Cardiac septum (tissue), 1 donor: ENCODE results near the gene CNOT2. TPM values are rescaled to one million over a fixed set of nuclear protein-coding genes. Genes with fewer than 3 reads are reported as not detected.
A peak's percentile ranks its signal among the peaks of the same experiment; 100 is the strongest.

Source experiments
- DNase-seq: peaks from one replicate; pipeline ENCODE4 v3.0.0-alpha.2; 2020; ENCODE audit warnings: low spot score
- intact Hi-C: fragments of 100-400 bp; cut with DNase I; formaldehyde crosslinking; loops from one replicate; pipeline ENCODE4 v1.14.0; 2022
- long read RNA-seq: library from polyadenylated mRNA; unstranded; transcript quantifications from one replicate; pipeline ENCODE4 v2.0.0, GENCODE V29; 2021
- total RNA-seq: library from RNA; stranded (reverse); fragmentation: NEBNext Ultra II Directional; extraction: Animal tissue kit (Norgen Biotek cat#: 25700); gene quantifications from one replicate; pipeline ENCODE4 v1.2.1, GENCODE V29; 2021
- donor health status: DM: no; HTN: no; CAD: no.

The CNOT2 gene
- 44.0 TPM for total RNA-seq
- long read RNA-seq, transcript CNOT2-201 (16 exons, 3,282 nt) = major isoform, 49 of 80 reads
- long read RNA-seq, partial matches to known transcripts = 9 of 80 reads
- long read RNA-seq, other reads (novel, unspliced or antisense) = 20 of 80 reads

DNA sequence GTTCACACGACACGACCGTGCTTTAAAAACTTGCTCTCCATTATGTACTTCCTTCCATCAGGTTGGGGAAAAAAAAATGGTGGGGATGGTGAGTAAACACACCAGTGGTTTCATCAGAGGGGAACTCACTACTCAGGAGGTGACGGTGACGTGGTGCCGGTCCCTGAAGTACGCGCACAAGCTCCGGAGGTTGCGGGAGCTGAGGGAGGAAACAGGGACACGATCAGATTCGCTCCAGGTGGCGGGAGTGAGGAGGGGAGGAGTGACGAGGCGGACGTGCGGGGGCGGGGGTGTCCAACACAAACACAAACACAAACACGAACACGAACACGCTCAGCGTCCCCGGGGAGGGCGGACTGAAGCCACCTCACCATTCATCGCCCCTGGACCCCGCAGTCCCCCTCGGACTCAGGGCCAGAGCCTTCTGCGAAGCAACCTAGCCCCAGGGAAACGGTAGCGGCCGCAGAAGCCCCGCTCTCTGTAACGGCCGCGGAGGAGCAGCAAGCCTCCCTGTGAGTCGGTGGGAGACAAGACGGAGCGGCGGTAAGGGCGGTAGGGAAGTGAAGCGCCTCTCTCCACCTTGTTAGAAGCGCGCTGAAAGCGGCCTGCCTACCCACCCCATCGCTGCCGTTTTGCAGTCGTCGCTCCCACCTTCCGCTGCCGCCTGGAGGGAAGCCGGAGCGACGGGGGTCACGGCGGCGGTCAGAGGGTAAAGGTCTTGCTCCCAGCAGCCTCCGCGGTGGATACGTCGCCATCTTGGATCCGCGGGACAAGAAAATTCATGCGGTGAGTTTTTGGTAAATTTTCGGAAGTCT is at the start of gene CNOT2:
CNOT2 (plus strand) TSS at position 739 of the 815 bp plus-strand sequence. CDS start 34,794 bp downstream, outside the sequence.
- intact Hi-C loops = loop anchor here (5.0 to 10.0 kb wide), 3 partner anchors 124 to 338 kb away; partner anchors contain the start of gene KCNMB4
- DNase-seq = peak; percentile 93

DNA sequence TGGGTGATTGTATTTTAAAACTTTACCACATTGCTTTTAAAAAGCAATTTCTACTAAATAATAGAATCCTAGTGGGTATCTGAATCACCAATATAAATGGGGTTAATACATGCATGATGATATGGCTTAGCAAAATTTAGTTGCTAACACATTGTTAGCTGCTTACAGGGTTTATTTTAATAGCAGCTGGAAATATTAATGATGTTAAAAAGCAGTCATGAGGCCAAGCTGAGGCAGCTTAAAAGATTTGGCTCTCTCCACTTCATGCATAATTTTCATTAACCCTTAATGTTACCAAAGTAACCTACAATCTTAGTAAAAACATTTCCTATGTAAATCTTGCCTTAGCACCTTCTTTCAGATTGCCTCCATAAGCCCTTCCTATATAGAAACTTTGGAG is 49.2 kb upstream of the CNOT2 start:
- intact Hi-C loops = no loop called here
- no peak for DNase-seq

GRCh38 chr12:70196811-70197281 is 46.4 kb upstream of the CNOT2 start:
- no peak for DNase-seq
- intact Hi-C loops = no loop called here

DNA sequence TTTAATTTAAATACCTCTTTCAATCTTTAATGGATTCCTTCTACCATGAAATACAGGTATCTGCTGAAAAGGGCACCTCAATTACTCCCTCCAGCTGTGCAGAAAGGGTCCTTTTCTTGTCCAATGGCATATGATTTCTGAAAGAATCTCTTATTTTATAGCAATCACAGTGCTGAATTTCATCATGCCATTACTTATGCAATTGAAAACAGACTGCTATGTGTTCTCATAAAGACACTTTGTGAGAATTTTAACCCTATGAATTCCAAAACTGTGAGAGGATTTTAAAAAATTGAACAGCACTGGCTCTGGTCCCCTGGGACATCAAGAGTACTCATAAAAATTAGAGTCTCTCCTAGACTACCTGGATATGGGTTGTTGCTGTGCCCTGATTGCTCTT is 45.9 kb upstream of the CNOT2 start:
- intact Hi-C loops = no loop called here
- DNase-seq = no peak

DNA sequence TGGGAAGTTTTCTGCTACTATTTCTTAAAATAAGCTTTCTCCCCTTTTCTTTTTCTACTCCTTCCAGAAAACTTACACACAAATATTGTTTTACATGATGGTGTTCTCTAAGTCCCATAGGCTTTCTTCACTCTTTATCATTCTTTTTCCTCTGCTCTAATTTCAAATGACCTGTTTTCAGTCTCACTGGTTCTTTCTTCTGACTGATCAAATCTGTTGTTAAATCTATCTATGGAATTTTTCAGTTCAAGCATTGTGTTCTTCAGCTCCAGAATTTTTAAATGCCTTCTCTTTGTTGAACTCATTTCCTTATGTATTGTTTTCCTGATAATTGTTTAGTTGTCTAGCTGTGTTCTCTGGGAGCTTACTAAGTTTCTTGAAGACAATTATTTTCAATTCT is 29.5 kb upstream of the CNOT2 start:
- intact Hi-C loops = no loop called here

DNA sequence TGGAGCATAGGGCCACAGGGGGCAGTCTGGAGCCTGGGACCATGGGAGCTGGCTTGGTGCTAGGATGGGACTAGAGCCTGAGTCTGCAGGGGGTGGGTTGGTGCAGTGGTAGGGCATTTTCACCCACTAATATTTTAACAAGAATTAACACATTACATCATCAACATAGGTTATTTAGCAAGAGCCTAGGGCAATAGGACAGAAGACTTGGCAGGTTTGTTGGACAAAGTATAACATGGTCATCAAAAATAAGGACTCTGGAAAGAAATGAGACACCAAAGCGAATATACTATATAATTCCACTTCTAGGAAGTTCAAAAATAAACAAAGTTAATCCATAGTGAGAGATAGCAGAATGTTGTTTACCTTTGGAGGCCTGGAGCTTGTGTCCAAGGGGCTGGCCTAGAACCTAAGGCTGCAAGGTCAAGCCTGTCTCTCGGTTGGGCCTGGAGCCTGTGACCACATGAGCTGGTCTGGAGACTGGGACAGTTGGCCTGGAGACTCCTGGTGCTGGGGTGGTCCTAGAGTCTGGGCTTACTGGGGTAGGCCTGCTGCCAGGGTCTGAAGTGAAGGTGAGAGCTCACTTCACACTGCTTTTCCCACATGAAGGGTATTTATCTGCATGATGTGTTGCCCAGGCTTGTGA is 28.1 kb upstream of the CNOT2 start:
- no peak for DNase-seq
- intact Hi-C loops = no loop called here

More for the DNA sequence above, 29.5 kb upstream of the CNOT2 start:
- DNase-seq = no peak

- intact Hi-C loops = no loop called here
Measured at GRCh38 chr12:70217416-70217815, 25.8 kb upstream of the CNOT2 start.

DNA sequence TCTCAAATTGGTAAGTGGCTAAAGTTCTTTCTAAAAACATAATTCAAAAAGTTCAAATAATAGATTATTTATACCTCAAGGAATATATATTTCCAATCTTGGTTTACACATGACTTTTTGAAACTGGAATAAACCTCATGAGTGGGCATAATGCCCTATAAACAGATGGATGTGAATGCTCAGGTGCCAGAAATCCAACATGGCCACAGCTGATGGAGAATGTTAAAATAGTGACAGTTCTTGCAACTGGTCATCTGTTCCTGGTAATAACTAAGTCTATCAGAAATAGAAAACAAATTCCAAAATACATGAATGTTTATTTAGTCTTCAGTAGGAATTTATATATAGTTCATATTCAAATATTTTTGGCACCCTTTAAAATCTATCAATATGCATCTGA is 21.6 kb upstream of the CNOT2 start:
- no peak for DNase-seq
- intact Hi-C loops = loop anchor here (10.0 kb wide), 1 partner anchor 297 kb away; no protein-coding TSS in a partner anchor

More at GRCh38 chr12:70217416-70217815, 25.8 kb upstream of the CNOT2 start:
- no peak for DNase-seq

GRCh38 chr12:70227911-70228310 is 15.3 kb upstream of the CNOT2 start:
- intact Hi-C loops = loop anchor here (10.0 kb wide), 1 partner anchor 303 kb away; no protein-coding TSS in a partner anchor
- DNase-seq = no peak

- DNase-seq = no peak
- intact Hi-C loops = no loop called here
Measured at GRCh38 chr12:70230934-70231606, 12.2 kb upstream of the CNOT2 start.

DNA sequence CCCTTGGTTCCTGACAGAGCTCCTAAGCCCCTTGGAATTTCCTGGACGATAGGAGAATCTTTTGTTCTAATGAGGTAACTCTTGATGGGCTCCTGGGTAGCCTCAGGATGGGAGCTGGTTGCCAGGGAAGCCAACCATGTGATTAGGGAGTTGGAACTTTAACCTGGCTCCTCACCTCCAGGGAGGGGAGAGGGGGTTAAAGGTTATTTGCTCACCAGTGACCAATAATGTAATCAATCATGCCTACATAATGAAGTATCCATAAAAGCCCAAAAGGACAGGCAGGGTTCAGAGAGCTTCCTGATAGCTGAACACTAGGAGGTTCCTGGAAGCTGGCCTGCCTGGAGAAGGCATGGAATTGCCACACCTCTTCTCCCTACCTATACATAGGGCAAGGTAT is 6.2 kb upstream of the CNOT2 start:
- intact Hi-C loops = no loop called here
- no peak for DNase-seq

GRCh38 chr12:70240673-70241072 is 2.6 kb upstream of the CNOT2 start:
- no peak for DNase-seq
- intact Hi-C loops = loop anchor here (5.0 to 10.0 kb wide), 3 partner anchors 127 to 336 kb away; partner anchors contain the start of gene KCNMB4

- no peak for DNase-seq
- intact Hi-C loops = loop anchor here (5.0 to 10.0 kb wide), 3 partner anchors 125 to 337 kb away; partner anchors contain the start of gene KCNMB4
Measured at GRCh38 chr12:70241845-70242244, 1.4 kb upstream of the CNOT2 start.

GRCh38 chr12:70243510-70244371 is 508 bp downstream of the CNOT2 start:
- intact Hi-C loops = loop anchor here (5.0 to 10.0 kb wide), 3 partner anchors 124 to 339 kb away; partner anchors contain the start of gene KCNMB4
- DNase-seq = peak; percentile 84

DNA sequence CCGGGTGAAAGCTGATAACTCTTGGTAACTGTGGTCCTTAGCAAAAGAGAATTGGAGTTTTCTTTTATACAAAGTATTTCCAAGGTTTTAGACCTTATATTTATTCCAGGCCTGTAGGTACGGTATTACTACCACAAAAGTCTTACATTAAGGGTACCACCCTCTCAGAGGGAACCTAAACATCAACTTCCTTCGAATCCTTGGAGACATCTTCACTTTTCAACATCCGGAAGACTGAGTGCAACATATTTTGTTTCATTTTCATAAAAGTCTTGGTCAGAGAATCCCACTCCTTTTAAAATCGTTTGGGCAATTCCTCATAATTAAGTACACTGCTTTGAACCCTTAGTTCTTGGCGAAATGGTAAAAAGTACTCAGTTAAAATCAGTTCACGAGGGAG is 1.2 kb downstream of the CNOT2 start:
- intact Hi-C loops = loop anchor here (5.0 to 10.0 kb wide), 3 partner anchors 123 to 340 kb away; partner anchors contain the start of gene KCNMB4
- DNase-seq = no peak

DNA sequence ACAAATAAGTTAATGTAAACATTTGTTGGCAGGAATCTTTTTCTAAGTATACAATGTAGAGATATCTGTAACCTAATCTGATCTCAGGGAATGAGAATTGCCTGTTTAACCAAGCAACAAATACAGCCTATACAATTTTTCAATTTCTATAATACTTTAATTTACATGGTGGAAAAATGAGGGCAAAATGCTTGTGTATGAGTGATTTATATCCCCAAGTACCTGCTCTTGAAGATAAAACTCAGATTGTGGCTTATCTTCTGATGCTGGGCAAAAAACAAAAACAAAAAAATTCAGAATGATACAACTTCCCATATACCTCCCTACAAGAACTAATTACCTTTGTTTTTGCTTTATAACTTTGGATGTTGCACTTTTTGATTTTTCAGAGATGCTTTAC is 2.2 kb downstream of the CNOT2 start:
- intact Hi-C loops = loop anchor here (10.0 kb wide), 2 partner anchors 329 to 341 kb away; no protein-coding TSS in a partner anchor
- no peak for DNase-seq

DNA sequence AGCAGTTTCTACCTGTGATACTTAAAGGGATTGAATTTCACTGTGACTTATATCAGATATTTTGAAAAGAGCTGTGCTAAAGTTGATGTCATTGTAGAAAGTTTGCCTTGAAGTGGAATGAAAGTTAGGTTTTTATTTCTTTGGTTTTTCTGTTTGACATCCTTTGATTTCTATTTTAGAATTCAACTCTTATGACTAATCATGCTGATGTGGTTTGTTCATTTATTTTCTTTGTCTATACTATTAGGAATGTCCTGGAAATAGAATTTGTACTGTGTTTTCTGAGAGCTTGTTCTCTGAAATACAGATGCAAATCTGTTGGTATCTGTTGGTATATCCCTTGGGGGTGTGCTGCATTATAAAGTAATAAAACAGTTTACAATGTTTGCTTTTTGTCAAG is 3.3 kb downstream of the CNOT2 start:
- intact Hi-C loops = loop anchor here (10.0 kb wide), 2 partner anchors 328 to 342 kb away; no protein-coding TSS in a partner anchor
- DNase-seq = no peak

DNA sequence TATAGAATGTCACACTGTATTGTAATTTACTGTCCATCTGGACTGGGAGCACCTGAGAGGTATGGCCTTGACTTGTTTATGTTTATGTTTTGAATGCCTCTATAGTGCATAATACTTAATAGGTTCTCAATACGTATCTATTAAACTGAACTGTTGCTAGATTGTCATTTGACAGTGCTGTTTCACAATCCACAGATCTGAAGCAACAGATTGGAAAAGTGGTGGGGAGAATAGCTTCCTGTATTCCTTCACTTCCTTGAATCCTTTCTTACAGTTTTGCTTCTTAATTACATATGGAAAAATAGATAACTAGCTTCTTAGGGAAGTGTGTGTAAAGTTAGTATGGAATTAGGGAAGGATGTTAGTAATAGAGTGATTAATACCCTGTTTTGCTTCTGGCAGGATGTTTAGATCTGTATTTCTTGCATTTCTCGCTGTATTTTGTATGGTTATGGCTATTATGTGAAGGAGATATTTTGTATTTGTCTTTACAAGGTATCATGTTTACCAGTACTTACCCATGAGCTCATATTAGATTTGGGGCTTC is 4.5 kb downstream of the CNOT2 start:
- no peak for DNase-seq
- intact Hi-C loops = loop anchor here (10.0 kb wide), 2 partner anchors 327 to 343 kb away; no protein-coding TSS in a partner anchor
